HG03066 (cell line): ENCODE results near the gene CGN.
A peak's percentile ranks its signal among the peaks of the same experiment; 100 is the strongest.

Experiments used
- ATAC-seq: cut with Tn5 transposase; IDR thresholded peaks from one replicate; pipeline ENCODE4 v1.9.1; 2021; ENCODE audit warnings: low read depth; ENCODE audit not compliant: unreplicated experiment

CGN gene, protein sequence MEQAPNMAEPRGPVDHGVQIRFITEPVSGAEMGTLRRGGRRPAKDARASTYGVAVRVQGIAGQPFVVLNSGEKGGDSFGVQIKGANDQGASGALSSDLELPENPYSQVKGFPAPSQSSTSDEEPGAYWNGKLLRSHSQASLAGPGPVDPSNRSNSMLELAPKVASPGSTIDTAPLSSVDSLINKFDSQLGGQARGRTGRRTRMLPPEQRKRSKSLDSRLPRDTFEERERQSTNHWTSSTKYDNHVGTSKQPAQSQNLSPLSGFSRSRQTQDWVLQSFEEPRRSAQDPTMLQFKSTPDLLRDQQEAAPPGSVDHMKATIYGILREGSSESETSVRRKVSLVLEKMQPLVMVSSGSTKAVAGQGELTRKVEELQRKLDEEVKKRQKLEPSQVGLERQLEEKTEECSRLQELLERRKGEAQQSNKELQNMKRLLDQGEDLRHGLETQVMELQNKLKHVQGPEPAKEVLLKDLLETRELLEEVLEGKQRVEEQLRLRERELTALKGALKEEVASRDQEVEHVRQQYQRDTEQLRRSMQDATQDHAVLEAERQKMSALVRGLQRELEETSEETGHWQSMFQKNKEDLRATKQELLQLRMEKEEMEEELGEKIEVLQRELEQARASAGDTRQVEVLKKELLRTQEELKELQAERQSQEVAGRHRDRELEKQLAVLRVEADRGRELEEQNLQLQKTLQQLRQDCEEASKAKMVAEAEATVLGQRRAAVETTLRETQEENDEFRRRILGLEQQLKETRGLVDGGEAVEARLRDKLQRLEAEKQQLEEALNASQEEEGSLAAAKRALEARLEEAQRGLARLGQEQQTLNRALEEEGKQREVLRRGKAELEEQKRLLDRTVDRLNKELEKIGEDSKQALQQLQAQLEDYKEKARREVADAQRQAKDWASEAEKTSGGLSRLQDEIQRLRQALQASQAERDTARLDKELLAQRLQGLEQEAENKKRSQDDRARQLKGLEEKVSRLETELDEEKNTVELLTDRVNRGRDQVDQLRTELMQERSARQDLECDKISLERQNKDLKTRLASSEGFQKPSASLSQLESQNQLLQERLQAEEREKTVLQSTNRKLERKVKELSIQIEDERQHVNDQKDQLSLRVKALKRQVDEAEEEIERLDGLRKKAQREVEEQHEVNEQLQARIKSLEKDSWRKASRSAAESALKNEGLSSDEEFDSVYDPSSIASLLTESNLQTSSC

GRCh38 chr1:151510957-151511635 is at the start of gene CGN:
CGN (plus strand) TSS chr1:151511387; CDS start chr1:151518520, 7,133 bp downstream.
- peak; percentile 86 for ATAC-seq

DNA sequence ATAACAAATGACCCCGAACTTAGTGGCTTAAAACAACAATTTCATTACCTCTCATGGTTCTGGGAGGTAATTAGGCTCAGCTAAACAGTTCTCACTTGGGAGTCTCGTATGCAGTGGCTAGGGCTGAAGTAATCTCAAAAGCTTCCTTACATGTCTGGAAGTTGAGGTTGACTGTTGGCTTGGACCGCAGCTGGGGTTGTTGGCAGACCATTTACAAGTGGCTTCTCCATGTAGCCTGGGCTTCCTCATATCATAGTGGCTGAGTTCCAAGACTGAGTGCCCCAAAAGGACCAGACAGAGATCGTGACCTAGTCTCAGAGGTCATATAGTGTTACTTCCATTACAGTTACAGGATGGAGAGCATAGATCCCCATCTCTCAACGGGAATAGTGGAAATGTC is 49.5 kb upstream of the CGN start:
- ATAC-seq: no peak

DNA sequence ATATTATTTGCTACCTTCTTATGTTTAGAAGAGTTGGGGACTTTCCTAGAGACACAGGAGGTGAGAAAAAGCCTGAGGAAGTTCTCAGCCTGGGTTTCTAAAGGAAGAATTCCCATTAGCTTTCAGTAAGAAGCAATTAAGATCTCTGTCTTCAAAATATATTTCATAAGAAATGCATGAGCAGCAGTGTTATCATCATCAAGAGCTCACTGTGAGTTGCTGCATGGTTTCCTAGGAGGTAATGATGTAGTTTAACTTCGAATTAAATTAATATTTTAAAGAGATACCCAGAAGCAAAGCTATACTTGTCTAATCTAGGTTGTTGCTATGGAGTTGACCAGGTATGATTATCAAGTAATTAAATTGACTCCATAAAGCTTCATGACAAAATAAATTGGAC is 46.2 kb upstream of the CGN start:
- no peak for ATAC-seq

- ATAC-seq: no peak
These were observed 38.1 kb upstream of the CGN start for GRCh38 chr1:151472856-151473731.

DNA sequence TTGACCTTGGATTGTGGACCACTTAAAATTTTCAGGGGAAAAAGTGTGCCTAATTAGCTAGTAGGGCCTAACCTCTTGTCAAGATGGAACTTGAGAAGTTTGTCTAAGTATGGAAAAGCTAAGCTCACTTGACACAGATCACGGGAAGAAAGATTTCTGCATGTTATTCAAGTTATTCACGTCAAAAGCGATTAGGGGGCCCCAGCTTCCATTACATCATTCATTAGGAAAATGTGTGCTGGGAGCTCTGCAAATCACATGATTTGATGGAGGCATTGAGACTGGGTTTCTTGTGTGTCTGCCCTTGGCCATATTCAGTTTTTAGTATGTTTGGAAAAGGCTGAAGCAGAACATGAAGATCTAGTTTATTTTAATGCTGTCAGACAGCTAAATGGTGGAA is 36.4 kb upstream of the CGN start:
- ATAC-seq: no peak

DNA sequence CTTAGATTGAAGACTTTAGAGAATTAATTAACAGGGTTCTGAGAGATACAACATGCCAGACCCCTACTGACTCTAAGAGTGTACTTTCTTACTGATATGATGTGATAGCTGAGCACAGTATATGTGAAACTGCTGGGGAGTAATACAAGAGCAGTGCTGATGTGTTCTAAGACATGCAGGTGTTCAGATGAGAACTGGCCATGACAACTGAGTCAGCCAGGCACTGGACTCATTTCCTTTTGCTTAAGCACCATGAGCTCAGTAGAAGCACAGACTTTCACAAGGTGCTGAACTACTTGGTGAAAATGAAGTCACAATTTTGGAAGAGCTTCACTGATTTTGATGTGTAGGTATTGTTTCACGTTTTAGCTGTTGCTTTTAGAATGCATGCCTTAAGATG is 36.0 kb upstream of the CGN start:
- peak; percentile 72 for ATAC-seq

DNA sequence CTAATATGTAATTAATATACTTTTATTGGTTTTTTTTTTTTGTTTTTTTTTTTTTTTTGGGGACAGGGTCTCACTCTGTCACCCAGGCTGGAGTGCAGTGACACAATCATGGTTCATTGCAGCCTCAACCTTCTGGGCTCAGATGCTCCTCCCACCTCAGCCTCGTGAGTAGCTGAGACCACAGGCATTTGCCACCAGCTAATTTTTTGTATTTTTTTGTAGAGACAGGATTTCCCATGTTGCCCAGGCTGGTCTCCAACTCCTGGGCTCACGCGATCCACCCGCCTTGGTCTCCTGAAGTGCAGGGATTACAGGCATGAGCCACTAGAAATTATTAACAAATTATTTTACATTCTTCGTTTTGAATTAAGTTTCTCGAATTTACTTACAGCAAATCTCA is 35.1 kb upstream of the CGN start:
- no peak for ATAC-seq

GRCh38 chr1:151477066-151477465 is 34.1 kb upstream of the CGN start:
- ATAC-seq: no peak

DNA sequence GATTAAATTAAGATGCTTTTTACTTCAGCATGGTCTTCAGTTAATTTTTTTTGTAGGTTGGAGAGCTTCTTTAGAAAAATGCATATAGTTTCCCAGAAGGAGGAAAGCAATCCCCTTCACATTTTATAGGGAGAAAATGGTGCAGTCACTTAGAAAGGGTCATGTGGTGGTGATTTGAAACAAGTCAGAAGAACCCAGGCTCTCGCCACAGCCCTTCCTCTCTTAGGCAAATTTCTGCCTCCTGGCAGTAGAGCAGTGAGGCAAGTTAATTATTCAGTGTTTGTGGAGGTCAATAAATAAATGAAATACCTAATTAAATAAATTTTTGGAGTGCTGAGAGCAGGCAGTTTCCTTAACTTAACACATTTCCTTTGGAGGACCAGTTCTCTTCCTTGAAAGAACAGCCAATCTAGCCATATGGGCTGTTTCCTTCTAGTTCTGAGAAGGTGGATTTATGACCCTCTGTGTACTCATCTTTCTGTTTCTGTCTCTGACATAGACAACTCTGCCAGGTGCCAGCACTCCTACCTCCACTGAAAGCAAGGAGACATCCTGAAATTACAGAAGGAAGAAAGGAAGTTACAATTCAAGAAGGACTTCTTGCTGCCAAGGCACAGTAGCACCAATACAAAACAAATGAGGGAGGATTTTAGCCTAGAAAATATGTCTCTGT is 32.9 kb upstream of the CGN start:
- no peak for ATAC-seq

- no peak for ATAC-seq
These were observed 32.3 kb upstream of the CGN start for GRCh38 chr1:151478923-151479322.

DNA sequence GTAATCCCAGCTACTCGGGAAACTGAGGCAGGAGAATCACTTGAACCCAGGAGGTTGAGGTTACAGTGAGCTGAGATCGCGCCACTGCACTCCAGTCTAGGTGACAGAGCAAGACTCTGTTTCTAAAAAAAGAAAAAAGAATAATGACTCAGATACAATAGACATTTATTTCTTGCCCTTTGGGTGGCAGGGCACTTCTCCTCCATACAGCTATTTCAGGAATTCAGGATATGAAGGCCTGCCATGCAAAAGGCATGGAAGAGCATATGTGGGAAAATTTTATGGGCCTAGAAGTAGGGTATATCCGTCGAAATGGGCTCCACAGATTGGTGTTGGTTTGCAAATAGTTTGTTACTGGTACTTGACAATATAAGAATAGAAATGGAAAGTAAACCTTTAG is 31.7 kb upstream of the CGN start:
- no peak for ATAC-seq

DNA sequence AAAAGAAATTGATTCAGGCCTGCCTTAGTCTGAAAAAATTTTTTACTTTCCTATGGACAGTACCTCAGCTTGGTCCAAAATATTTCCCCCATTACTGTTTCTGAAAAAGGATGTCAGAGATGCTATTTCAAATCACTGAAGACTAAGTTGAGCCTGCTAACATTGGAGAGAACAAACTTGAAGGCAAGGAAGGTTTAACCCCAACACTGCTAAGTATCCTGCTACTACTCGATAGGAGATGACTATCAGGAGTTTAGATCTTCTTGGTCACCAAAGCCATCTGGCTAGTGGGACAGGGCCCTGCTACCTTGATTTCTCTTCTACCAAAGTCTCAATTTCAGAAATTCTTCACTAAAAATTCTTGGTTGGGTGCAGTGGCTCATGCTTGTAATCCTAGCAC is 29.2 kb upstream of the CGN start:
- no peak for ATAC-seq

GRCh38 chr1:151485685-151486255 is 25.4 kb upstream of the CGN start:
- no peak for ATAC-seq

DNA sequence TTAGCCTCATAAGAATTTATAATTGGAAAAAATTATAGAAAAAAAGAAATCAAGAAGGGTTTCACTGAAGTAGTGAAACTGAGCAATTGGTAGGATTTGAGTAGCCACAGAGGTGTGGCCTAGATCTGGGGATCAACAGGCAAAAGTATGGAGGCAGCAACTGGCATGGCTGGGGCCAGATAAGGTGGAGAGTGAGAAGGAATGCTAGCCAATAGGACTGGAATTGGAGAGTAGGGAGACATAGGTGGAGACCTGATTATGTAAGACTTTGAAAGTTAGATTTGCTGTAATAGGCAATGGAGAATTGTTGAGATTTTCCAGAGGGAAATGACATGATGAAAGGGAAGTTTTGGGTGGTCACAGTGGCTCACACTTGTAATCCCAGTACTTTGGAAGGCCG is 24.6 kb upstream of the CGN start:
- ATAC-seq: no peak

DNA sequence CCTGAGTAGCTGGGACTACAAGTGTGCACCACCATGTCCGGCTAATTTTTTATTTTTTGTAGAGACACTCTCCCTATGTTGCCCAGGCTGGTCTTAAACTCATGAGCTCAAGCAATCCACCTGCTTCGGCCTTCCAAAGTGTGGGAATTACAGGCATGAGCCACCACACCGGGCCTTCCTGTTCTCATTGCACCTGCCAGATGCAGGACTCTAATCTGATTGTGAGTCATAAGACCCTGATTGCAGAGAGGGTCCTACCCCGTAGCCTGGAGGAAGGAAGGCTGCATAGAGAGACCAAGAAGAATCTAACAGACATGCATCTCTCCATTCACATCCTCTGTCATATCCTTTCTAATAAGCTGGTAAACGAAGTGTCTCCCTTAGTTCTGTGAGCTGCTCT is 19.5 kb upstream of the CGN start:
- ATAC-seq: no peak

- no peak for ATAC-seq
These were observed 19.1 kb upstream of the CGN start for GRCh38 chr1:151492120-151492519.

- no peak for ATAC-seq
These were observed 18.1 kb upstream of the CGN start for GRCh38 chr1:151493042-151493441.

GRCh38 chr1:151494741-151495281 is 16.4 kb upstream of the CGN start:
- ATAC-seq: no peak
